GM12878 (cell line): ENCODE measurements around the gene RAB6B. TPM values are rescaled to one million over a fixed set of nuclear protein-coding genes. Genes with fewer than 3 reads are reported as not detected.

ENCODE experiments used
- ATAC-seq: fragments of 200-7000 bp; cut with Tn5 transposase; 3 replicates; pipeline ENCODE4 v1.9.1; 2020; ENCODE audit warnings: mild to moderate bottlenecking, moderate library complexity
- BruUV-seq: library from RNA; stranded (reverse); fragments of 400-500 nt; replicated peaks from 2 replicates; lab custom pipeline; 2021; lab: Mats Ljungman, UMichigan
- CTCF ChIA-PET: fragments of 300-600 bp; sonication (Branson Sonifier 250); formaldehyde crosslinking; extraction: SDS; loops from one replicate; lab custom pipeline; 2021; ENCODE audit warnings: inconsistent platforms; lab: Yijun Ruan, JAX
- POLR2A ChIA-PET: fragments of 350-600 bp; formaldehyde crosslinking; extraction: SDS; loops from one replicate; lab custom pipeline; 2021; ENCODE audit warnings: inconsistent platforms; lab: Charles Lee
- RAD21 ChIA-PET: fragments of 300-600 bp; sonication (Branson Sonifier 250); formaldehyde crosslinking; loops from one replicate; lab custom pipeline; 2023; ENCODE audit warnings: antibody characterized with exemption; ENCODE audit not compliant: unreplicated experiment; lab: Charles Lee
- SMC1A ChIA-PET: fragments of 300-600 bp; sonication (Branson Sonifier 250); formaldehyde crosslinking; loops from one replicate; lab custom pipeline; 2023; ENCODE audit not compliant: unreplicated experiment, uncharacterized antibody; lab: Charles Lee
- DNase-seq: peaks from one replicate; pipeline ENCODE4 v3.0.0-alpha.2; 2011; ENCODE audit warnings: low read depth, low spot score
- FAIRE-seq: peaks from 3 replicates; lab custom pipeline; 2011; peaks lifted over from hg19 to GRCh38; lab: Jason Lieb, UNC
- H2AFZ ChIP-seq: 2 replicates; pipeline ENCODE4 v1.6.0; 2011; ENCODE audit warnings: low read depth, low read length, control low read depth; ENCODE audit not compliant: control insufficient read depth
- H3K27ac ChIP-seq: 2 replicates; pipeline ENCODE4 v1.5.1; 2011; ENCODE audit warnings: control low read depth; ENCODE audit not compliant: control insufficient read depth, insufficient read depth
- H3K27me3 ChIP-seq, 2 experiments: replicated peaks in 1 of 2; 2 replicates each; pipeline versions ENCODE4 v1.6.0 to v1.6.1; 2011; ENCODE audit warnings: low read length in 1 of 2; ENCODE audit not compliant: control insufficient read depth in 2 of 2, insufficient read depth in 2 of 2
- H3K36me3 ChIP-seq, 2 experiments: 2 replicates each; pipeline ENCODE4 v1.5.1; 2011; ENCODE audit warnings: low read length in 1 of 2; ENCODE audit not compliant: control insufficient read depth in 2 of 2, insufficient read depth in 2 of 2
- H3K4me1 ChIP-seq: 2 replicates; pipeline ENCODE4 v1.6.1; 2011; ENCODE audit warnings: mild to moderate bottlenecking, low read length, moderate library complexity, mixed read lengths; ENCODE audit not compliant: control insufficient read depth, insufficient read depth
- H3K4me2 ChIP-seq: 2 replicates; pipeline ENCODE4 v1.6.0; 2011; ENCODE audit warnings: control low read depth; ENCODE audit not compliant: control insufficient read depth, insufficient read depth
- H3K4me3 ChIP-seq: fragments of 200-600 bp; sonication (generic); 2 replicates; pipeline ENCODE4 v1.5.1; 2016
- H3K79me2 ChIP-seq: 2 replicates; pipeline ENCODE4 v1.6.0; 2011; ENCODE audit warnings: low read length; ENCODE audit not compliant: control insufficient read depth, insufficient read depth
- H3K9ac ChIP-seq: 2 replicates; pipeline ENCODE4 v1.8.0; 2011; ENCODE audit warnings: low read length, control low read depth, mixed read lengths; ENCODE audit not compliant: control insufficient read depth, insufficient read depth
- H3K9me3 ChIP-seq: replicated peaks from 3 replicates; pipeline ENCODE4 v1.5.1; 2011; ENCODE audit warnings: mild to moderate bottlenecking, low read length; ENCODE audit not compliant: control insufficient read depth, insufficient read depth
- H4K20me1 ChIP-seq: 2 replicates; pipeline ENCODE4 v1.6.0; 2011; ENCODE audit not compliant: control insufficient read depth, insufficient read depth
- CBFB ChIP-seq: IDR thresholded peaks from 2 replicates; pipeline ENCODE4 v1.6.1; 2016; ENCODE audit warnings: antibody characterized with exemption, low read depth
- HDGF ChIP-seq: fragments of 450-650 bp; IDR thresholded peaks from 2 replicates; pipeline ENCODE4 v1.6.1; 2016; ENCODE audit warnings: antibody characterized with exemption
- MEF2B ChIP-seq: fragments of 450-650 bp; IDR thresholded peaks from 2 replicates; pipeline ENCODE4 v1.6.1; 2018; ENCODE audit warnings: mild to moderate bottlenecking, moderate library complexity; ENCODE audit not compliant: partially characterized antibody, poor library complexity, severe bottlenecking
- MLLT1 ChIP-seq: fragments of 450-650 bp; IDR thresholded peaks from 2 replicates; pipeline ENCODE4 v1.6.1; 2016; ENCODE audit warnings: mild to moderate bottlenecking
- RAD21 ChIP-seq: IDR thresholded peaks from 2 replicates; pipeline ENCODE4 v1.6.1; 2011; ENCODE audit warnings: mild to moderate bottlenecking, low read depth, low read length, moderate library complexity; ENCODE audit not compliant: insufficient read depth
- RELB ChIP-seq: fragments of 450-650 bp; IDR thresholded peaks from 2 replicates; pipeline ENCODE4 v1.6.1; 2017; ENCODE audit warnings: low read depth, mild to moderate bottlenecking, moderate library complexity
- WGBS: methylation state at CpG from one replicate; pipeline ENCODE4 v1.1.6; 2016; ENCODE audit warnings: low lambda C conversion rate; ENCODE audit not compliant: insufficient replicate concordance, insufficient coverage; ENCODE audit errors: missing lambda C conversion rate; 5-methylcytosine and 5-hydroxymethylcytosine counted together
- in situ Hi-C: fragments of 300-500 bp; cut with MboI; formaldehyde crosslinking; loops from 9 replicates; pipeline ENCODE4 v1.14.3; 2018; ENCODE audit warnings: mixed read lengths
- intact Hi-C: fragments of 100-400 bp; cut with micrococcal nuclease; formaldehyde crosslinking; loops from one replicate; pipeline ENCODE4 v1.14.2; 2022; ENCODE audit not compliant: unreplicated experiment
- polyA plus RNA-seq, 11 experiments: library from polyadenylated mRNA; depleted of rRNA in 4 of 11; unstranded in 6 of 11; stranded (reverse) in 5 of 11; fragments of >200 nt; fragmentation: Nextera tagmentation in 4 of 11; fragmentation: Illumina TruSeq in 1 of 11; extraction: Ambion mirVana in 4 of 11; extraction: Trizol in 1 of 11; gene quantifications; 1 replicate in 1 of 11; 2 replicates in 10 of 11; pipeline versions ENCODE4 v1.2.1 to v1.2.3, GENCODE V29; 2011 to 2016; ENCODE audit warnings: inconsistent platforms in 2 of 11, missing spikeins in 2 of 11, low read depth in 1 of 11
- total RNA-seq, 4 experiments: library from RNA; depleted of rRNA in 3 of 4; stranded (reverse); fragments of >200 nt in 3 of 4; fragmentation: Illumina TruSeq in 1 of 4; extraction: Trizol in 1 of 4; gene quantifications; 2 replicates each; pipeline versions ENCODE4 v1.2.1 to v1.2.3, GENCODE V29; 2013 to 2021

The RAB6B gene
- total and polyA plus RNA-seq, 10 of the 15 experiments (the other 5 are each of a cell fraction or from before 2014, with no cell fraction given), result 0.01 to 0.16 (median 0.04) TPM; not detected in 5

- WGBS, result 0% methylated on average over 2 of the region's 2 CpGs
These were observed 43.2 kb upstream of the RAB6B start for GRCh38 chr3:133938770-133939462.

More at GRCh38 chr3:133938770-133939462, 43.2 kb upstream of the RAB6B start:
- H2AFZ ChIP-seq, result no peak overlapping the region
- no peak for FAIRE-seq
- no peak for ATAC-seq
- no peaks in the 10 kb centered on the region for H3K4me1 ChIP-seq
- BruUV-seq, result no TSS peak
- ChIA-PET SMC1A (no interaction called here), RAD21 (no interaction called here), POLR2A (no interaction called here), CTCF (no interaction called here)
- H4K20me1 ChIP-seq, result no peaks in the 10 kb centered on the region
- in situ Hi-C loops, result loop anchor here (10.0 kb wide), 2 partner anchors 276 to 1204 kb away; no protein-coding TSS in a partner anchor
- no peaks in the 10 kb centered on the region for H3K79me2 ChIP-seq
- no peaks in the 10 kb centered on the region for H3K36me3 ChIP-seq
- intact Hi-C loops, result no loop called here
- H3K4me3 ChIP-seq, result no peak overlapping the region
- TF ChIP-seq CBFB (no peak), HDGF (no peak), MEF2B (no peak), RELB (no peak), MLLT1 (no peak), RAD21 (0 out of 2 replicates have a peak, but pooled peaks have one; percentile 10)
- DNase-seq, result no peak
- H3K9me3 ChIP-seq, result no peaks in the 10 kb centered on the region
- H3K4me2 ChIP-seq, result no peak overlapping the region
- no peak overlapping the region for H3K9ac ChIP-seq
- no peak overlapping the region for H3K27ac ChIP-seq
- H3K27me3 ChIP-seq, result no peaks in the 10 kb centered on the region; a peak in 1 of 4 replicates
